WTC11 (cell line): ENCODE measurements around the gene LCT. TPM values are rescaled to one million over a fixed set of nuclear protein-coding genes. Genes with fewer than 3 reads are reported as not detected.

Experiments
- CDX4 ChIP-seq: fragments of 250-450 bp; sonication (Bioruptor Pico); IDR thresholded peaks from 2 replicates; pipeline ENCODE4 v1.9.0; 2021; ENCODE audit warnings: moderate library complexity, mild to moderate bottlenecking, inconsistent platforms, borderline replicate concordance
- EMX1 ChIP-seq: fragments of 250-450 bp; sonication (Bioruptor Pico); IDR thresholded peaks from 2 replicates; pipeline ENCODE4 v1.8.0; 2021; ENCODE audit warnings: mild to moderate bottlenecking
- FOXK1 ChIP-seq: sonication (generic); formaldehyde crosslinking; IDR thresholded peaks from 2 replicates; pipeline ENCODE4 v1.8.0; 2022; ENCODE audit warnings: mild to moderate bottlenecking, moderate library complexity, missing genetic modification reagents
- FOXP4 ChIP-seq: sonication (generic); formaldehyde crosslinking; IDR thresholded peaks from 2 replicates; pipeline ENCODE4 v1.8.0; 2022; ENCODE audit warnings: mild to moderate bottlenecking, missing genetic modification reagents
- JAZF1 ChIP-seq: fragments of 250-450 bp; sonication (Bioruptor Pico); IDR thresholded peaks from 2 replicates; pipeline ENCODE4 v1.9.0; 2021; ENCODE audit warnings: moderate library complexity, mild to moderate bottlenecking, inconsistent platforms
- JUN ChIP-seq: sonication (generic); formaldehyde crosslinking; IDR thresholded peaks from 2 replicates; pipeline ENCODE4 v1.8.0; 2023; ENCODE audit warnings: mild to moderate bottlenecking, missing genetic modification reagents
- KAT7 ChIP-seq: sonication (generic); formaldehyde crosslinking; IDR thresholded peaks from 2 replicates; pipeline ENCODE4 v1.8.1; 2023; ENCODE audit warnings: missing genetic modification reagents, mild to moderate bottlenecking, borderline replicate concordance
- MLX ChIP-seq: sonication (generic); formaldehyde crosslinking; IDR thresholded peaks from 2 replicates; pipeline ENCODE4 v1.8.1; 2023; ENCODE audit warnings: mild to moderate bottlenecking, missing genetic modification reagents, moderate library complexity
- MXD4 ChIP-seq: fragments of 250-450 bp; sonication (Bioruptor Pico); IDR thresholded peaks from 2 replicates; pipeline ENCODE4 v1.8.0; 2021; ENCODE audit warnings: mild to moderate bottlenecking, moderate library complexity, borderline replicate concordance
- NFATC4 ChIP-seq: fragments of 250-450 bp; sonication (Bioruptor Pico); IDR thresholded peaks from 2 replicates; pipeline ENCODE4 v1.9.0; 2021; ENCODE audit warnings: mild to moderate bottlenecking
- NR1H2 ChIP-seq: sonication (generic); formaldehyde crosslinking; IDR thresholded peaks from 2 replicates; pipeline ENCODE4 v1.9.0; 2021; ENCODE audit warnings: mild to moderate bottlenecking, moderate library complexity, missing genetic modification reagents
- NR2C2 ChIP-seq: sonication (generic); formaldehyde crosslinking; IDR thresholded peaks from 2 replicates; pipeline ENCODE4 v1.8.0; 2022; ENCODE audit warnings: mild to moderate bottlenecking, missing genetic modification reagents
- OVOL2 ChIP-seq: fragments of 250-450 bp; sonication (Bioruptor Pico); IDR thresholded peaks from 2 replicates; pipeline ENCODE4 v1.9.0; 2021; ENCODE audit warnings: mild to moderate bottlenecking, borderline replicate concordance
- SMAD4 ChIP-seq: sonication (generic); formaldehyde crosslinking; IDR thresholded peaks from 2 replicates; pipeline ENCODE4 v1.8.0; 2022; ENCODE audit warnings: mild to moderate bottlenecking, missing genetic modification reagents
- TEAD1 ChIP-seq: sonication (generic); formaldehyde crosslinking; IDR thresholded peaks from 2 replicates; pipeline ENCODE4 v1.8.0; 2022; ENCODE audit warnings: mild to moderate bottlenecking, missing genetic modification reagents
- TEAD4 ChIP-seq: sonication (generic); formaldehyde crosslinking; IDR thresholded peaks from 2 replicates; pipeline ENCODE4 v1.8.0; 2022; ENCODE audit warnings: mild to moderate bottlenecking, missing genetic modification reagents
- TP53 ChIP-seq: sonication (generic); formaldehyde crosslinking; IDR thresholded peaks from 2 replicates; pipeline ENCODE4 v1.8.1; 2023; ENCODE audit warnings: mild to moderate bottlenecking, missing genetic modification reagents
- USF1 ChIP-seq: sonication (generic); formaldehyde crosslinking; IDR thresholded peaks from 2 replicates; pipeline ENCODE4 v1.8.0; 2022; ENCODE audit warnings: mild to moderate bottlenecking, missing genetic modification reagents
- USF2 ChIP-seq: sonication (generic); formaldehyde crosslinking; IDR thresholded peaks from 2 replicates; pipeline ENCODE4 v1.8.1; 2023; ENCODE audit warnings: mild to moderate bottlenecking, missing genetic modification reagents, moderate library complexity
- ZMAT4 ChIP-seq: fragments of 250-450 bp; sonication (Bioruptor Pico); IDR thresholded peaks from 2 replicates; pipeline ENCODE4 v1.9.0; 2021; ENCODE audit warnings: mild to moderate bottlenecking
- ZNF138 ChIP-seq: sonication (generic); formaldehyde crosslinking; conservative IDR thresholded peaks from 2 replicates; pipeline ENCODE4 v1.8.1; 2022; ENCODE audit warnings: mild to moderate bottlenecking, moderate library complexity, missing genetic modification reagents
- ZNF219 ChIP-seq: sonication (generic); formaldehyde crosslinking; IDR thresholded peaks from 2 replicates; pipeline ENCODE4 v1.8.0; 2023; ENCODE audit warnings: missing genetic modification reagents, mild to moderate bottlenecking, borderline replicate concordance
- ZNF232 ChIP-seq: sonication (generic); formaldehyde crosslinking; IDR thresholded peaks from 2 replicates; pipeline ENCODE4 v1.8.0; 2022; ENCODE audit warnings: mild to moderate bottlenecking, missing genetic modification reagents
- ZNF263 ChIP-seq: sonication (generic); formaldehyde crosslinking; IDR thresholded peaks from 2 replicates; pipeline ENCODE4 v1.8.1; 2022; ENCODE audit warnings: low read depth, mild to moderate bottlenecking, moderate library complexity, missing genetic modification reagents
- ZNF512 ChIP-seq: sonication (generic); formaldehyde crosslinking; IDR thresholded peaks from 2 replicates; pipeline ENCODE4 v1.8.1; 2022; ENCODE audit warnings: missing genetic modification reagents, borderline replicate concordance
- ZNF532 ChIP-seq: fragments of 250-450 bp; sonication (Bioruptor Pico); IDR thresholded peaks from 2 replicates; pipeline ENCODE4 v1.9.0; 2021; ENCODE audit warnings: mild to moderate bottlenecking, borderline replicate concordance
- ZNF671 ChIP-seq: fragments of 250-450 bp; sonication (Bioruptor Pico); IDR thresholded peaks from 2 replicates; pipeline ENCODE4 v1.8.0; 2021; ENCODE audit warnings: mild to moderate bottlenecking
- total RNA-seq: library from RNA; stranded (reverse); gene quantifications from 3 replicates; pipeline ENCODE4 v1.2.3, GENCODE V29; 2021

LCT gene
- total RNA-seq, 1 experiment from 2014 or later, result 0.02 TPM

- TF ChIP-seq USF1 (CRISPR knock-in tag) (peak; percentile 78), SMAD4 (CRISPR knock-in tag) (peak; percentile 91), TEAD1 (CRISPR knock-in tag) (peak; percentile 99), CDX4 (no peak), NR1H2 (CRISPR knock-in tag) (peak; percentile 43; the same call in 1 of the 2 replicates), NFATC4 (CRISPR knock-in tag) (no peak), JUN (peak; percentile 86; the same call in 1 of the 2 replicates), FOXP4 (CRISPR knock-in tag) (peak; percentile 98), ZNF512 (CRISPR knock-in tag) (no peak), TP53 (CRISPR knock-in tag) (peak; percentile 98), EMX1 (CRISPR knock-in tag) (no peak), ZMAT4 (CRISPR knock-in tag) (no peak), OVOL2 (no peak), KAT7 (CRISPR knock-in tag) (0 out of 2 replicates have a peak, but pooled peaks have one; percentile 68), ZNF138 (CRISPR knock-in tag) (peak; percentile 93), USF2 (0 out of 2 replicates have a peak, but pooled peaks have one; percentile 44), TEAD4 (CRISPR knock-in tag) (peak; percentile 72), ZNF219 (CRISPR knock-in tag) (peak; percentile 58; the same call in 1 of the 2 replicates), ZNF671 (CRISPR knock-in tag) (no peak), JAZF1 (CRISPR knock-in tag) (no peak), ZNF532 (CRISPR knock-in tag) (no peak), ZNF263 (CRISPR knock-in tag) (peak; percentile 60; the same call in 1 of the 2 replicates), NR2C2 (CRISPR knock-in tag) (peak; percentile 60), ZNF232 (peak; percentile 99), MLX (CRISPR knock-in tag) (peak; percentile 94; the same call in 1 of the 2 replicates), MXD4 (CRISPR knock-in tag) (no peak), FOXK1 (CRISPR knock-in tag) (peak; percentile 96)
Measured at GRCh38 chr2:135876066-135876711, 39.2 kb upstream of the LCT start, which contains the start of gene MCM6 (continued).
